Prostate gland (tissue), 2 donors: ENCODE results near the gene FAM20B.

ENCODE experiments used
- POLR2A ChIP-seq: fragments of 450-650 bp; IDR thresholded peaks from one replicate; pipeline ENCODE4 v1.6.1; 2016; ENCODE audit warnings: antibody characterized with exemption, mild to moderate bottlenecking
- POLR2AphosphoS5 ChIP-seq: sonication (generic); formaldehyde crosslinking; IDR thresholded peaks from one replicate; pipeline ENCODE4 v1.6.1; 2017; ENCODE audit warnings: antibody characterized with exemption
- TF ChIP-seq, protein P1 (sequence below), 4 experiments: fragments of 200-600 bp in 2 of 4; fragments of 450-650 bp in 2 of 4; sonication (generic) in 2 of 4; IDR thresholded peaks; 1 replicate in 3 of 4; 2 replicates in 1 of 4; pipeline ENCODE4 v1.5.1; 2016 to 2019; ENCODE audit warnings: antibody characterized with exemption in 4 of 4, mild to moderate bottlenecking in 2 of 4, moderate library complexity in 2 of 4

DNA sequence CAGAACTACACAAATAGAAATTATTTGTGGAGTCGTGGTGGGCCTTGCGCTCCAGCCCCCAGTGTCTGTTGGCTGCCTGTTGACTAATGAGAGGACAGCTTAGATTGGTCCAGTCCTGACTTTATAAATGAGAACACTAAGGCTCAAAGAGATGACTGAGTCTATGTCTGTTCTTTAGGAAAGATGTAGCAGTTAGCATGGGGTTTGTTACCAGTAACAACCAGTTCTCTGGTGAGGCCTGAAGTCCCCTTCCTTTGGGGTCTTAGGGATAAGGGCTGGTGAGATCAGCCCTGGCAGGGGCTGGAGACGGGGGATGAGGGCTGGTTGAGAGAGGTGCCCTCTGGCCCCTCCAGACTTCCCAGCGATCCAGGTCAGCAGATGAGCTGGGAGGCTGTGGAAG, 65.2 kb downstream of the FAM20B start:
- TF ChIP-seq, protein P1, sequence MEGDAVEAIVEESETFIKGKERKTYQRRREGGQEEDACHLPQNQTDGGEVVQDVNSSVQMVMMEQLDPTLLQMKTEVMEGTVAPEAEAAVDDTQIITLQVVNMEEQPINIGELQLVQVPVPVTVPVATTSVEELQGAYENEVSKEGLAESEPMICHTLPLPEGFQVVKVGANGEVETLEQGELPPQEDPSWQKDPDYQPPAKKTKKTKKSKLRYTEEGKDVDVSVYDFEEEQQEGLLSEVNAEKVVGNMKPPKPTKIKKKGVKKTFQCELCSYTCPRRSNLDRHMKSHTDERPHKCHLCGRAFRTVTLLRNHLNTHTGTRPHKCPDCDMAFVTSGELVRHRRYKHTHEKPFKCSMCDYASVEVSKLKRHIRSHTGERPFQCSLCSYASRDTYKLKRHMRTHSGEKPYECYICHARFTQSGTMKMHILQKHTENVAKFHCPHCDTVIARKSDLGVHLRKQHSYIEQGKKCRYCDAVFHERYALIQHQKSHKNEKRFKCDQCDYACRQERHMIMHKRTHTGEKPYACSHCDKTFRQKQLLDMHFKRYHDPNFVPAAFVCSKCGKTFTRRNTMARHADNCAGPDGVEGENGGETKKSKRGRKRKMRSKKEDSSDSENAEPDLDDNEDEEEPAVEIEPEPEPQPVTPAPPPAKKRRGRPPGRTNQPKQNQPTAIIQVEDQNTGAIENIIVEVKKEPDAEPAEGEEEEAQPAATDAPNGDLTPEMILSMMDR (IDR thresholded peaks at IDR 0.05), result no peak
- no peak for TF ChIP-seq POLR2AphosphoS5
- TF ChIP-seq POLR2A, result no peak
